ENCODE data around the gene MAP3K21.

DNA sequence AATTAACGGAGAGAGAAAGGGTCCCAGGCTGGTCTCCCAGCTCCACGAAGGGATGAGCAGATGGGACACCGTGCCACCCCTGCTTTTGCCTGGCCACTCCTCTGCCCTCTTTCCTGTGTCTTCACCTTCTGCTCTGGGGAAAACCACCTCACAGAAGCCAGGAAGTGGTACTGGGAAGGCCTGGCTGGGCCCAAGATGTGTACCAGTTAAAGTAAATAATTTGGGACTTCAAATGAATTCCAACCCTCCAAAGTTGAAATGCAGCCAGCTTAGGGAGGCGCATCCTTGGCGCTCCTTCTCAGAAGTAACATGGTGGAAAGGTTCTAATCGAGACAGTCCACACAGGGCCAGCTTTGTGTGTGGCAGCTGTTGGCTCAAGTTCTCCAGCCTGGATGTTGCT, 45.7 kb downstream of the MAP3K21 start:
- TF ChIP-seq, protein P1, sequence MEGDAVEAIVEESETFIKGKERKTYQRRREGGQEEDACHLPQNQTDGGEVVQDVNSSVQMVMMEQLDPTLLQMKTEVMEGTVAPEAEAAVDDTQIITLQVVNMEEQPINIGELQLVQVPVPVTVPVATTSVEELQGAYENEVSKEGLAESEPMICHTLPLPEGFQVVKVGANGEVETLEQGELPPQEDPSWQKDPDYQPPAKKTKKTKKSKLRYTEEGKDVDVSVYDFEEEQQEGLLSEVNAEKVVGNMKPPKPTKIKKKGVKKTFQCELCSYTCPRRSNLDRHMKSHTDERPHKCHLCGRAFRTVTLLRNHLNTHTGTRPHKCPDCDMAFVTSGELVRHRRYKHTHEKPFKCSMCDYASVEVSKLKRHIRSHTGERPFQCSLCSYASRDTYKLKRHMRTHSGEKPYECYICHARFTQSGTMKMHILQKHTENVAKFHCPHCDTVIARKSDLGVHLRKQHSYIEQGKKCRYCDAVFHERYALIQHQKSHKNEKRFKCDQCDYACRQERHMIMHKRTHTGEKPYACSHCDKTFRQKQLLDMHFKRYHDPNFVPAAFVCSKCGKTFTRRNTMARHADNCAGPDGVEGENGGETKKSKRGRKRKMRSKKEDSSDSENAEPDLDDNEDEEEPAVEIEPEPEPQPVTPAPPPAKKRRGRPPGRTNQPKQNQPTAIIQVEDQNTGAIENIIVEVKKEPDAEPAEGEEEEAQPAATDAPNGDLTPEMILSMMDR (IDR thresholded peaks at IDR 0.05; ENCODE audit: borderline replicate concordance, extremely low read depth, low read length, poor library complexity, severe bottlenecking), result no peak
- no peak for TF ChIP-seq EZH2 (IDR thresholded peaks at IDR 0.05; ENCODE audit: borderline replicate concordance, low read depth, low read length, severe bottlenecking)
